HG02623 (cell line): ENCODE results near the gene UGT1A4.
"Not testable (repeated sequence)": the region's sequence is repeated elsewhere in the genome, so short reads cannot be mapped to it uniquely, and the experiment has no call there.

ENCODE experiments used
- ATAC-seq: cut with Tn5 transposase; IDR thresholded peaks from one replicate; pipeline ENCODE4 v1.9.1; 2021; ENCODE audit warnings: moderate library complexity; ENCODE audit not compliant: unreplicated experiment

The UGT1A4 gene

DNA sequence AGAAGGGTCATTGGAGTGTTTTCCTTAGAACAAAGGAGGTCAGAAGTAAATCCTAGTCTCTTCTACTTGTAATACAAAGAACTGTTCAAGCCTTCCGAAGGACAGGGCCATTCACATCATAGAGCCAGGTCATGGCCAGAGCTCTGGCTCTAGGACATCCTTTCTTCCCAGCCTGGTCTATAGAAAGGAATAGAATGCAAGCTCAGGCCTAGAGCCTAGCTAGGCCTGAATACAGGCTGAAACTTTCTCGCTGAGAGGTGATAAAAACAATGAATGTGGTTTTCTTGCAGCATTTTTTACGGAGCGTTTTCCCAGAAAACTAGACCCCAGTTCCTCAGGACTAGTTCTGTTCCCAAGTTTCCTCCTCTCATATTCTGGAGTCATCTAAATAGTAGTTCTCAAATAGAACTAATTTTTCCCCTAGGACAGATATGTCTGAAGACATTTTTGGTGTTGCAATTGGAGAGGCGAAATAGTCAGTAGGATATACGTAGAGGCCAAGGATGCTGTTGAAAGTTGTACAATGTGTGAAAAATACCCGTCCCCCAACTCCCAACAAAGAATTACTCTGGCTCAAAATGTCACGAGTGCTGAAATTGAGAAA lies 19.0 kb upstream of the UGT1A4 start:
- ATAC-seq = no peak

GRCh38 chr2:233700028-233700635 lies 18.4 kb upstream of the UGT1A4 start:
- ATAC-seq = no peak

GRCh38 chr2:233700842-233701241 lies 17.7 kb upstream of the UGT1A4 start:
- ATAC-seq = not testable (repeated sequence)

DNA sequence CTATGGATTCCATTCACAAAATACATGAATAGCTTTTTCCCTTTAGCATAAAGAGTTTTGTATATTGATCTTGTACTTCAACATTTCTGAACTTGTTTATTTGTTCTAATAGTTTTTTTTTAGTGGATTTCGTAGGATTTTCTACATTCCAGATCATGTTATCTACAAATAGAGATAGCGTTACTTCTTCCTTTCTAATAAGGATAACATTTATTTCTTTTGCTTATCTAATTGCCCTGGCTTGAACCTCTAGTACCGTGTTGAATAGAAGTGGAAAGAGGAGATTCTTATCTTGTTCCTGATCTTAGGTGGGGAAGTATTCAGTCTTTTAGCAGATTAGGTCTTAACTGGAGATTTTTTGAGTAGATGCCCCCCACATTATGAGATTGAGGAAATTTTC lies 16.3 kb upstream of the UGT1A4 start:
- ATAC-seq = no peak

DNA sequence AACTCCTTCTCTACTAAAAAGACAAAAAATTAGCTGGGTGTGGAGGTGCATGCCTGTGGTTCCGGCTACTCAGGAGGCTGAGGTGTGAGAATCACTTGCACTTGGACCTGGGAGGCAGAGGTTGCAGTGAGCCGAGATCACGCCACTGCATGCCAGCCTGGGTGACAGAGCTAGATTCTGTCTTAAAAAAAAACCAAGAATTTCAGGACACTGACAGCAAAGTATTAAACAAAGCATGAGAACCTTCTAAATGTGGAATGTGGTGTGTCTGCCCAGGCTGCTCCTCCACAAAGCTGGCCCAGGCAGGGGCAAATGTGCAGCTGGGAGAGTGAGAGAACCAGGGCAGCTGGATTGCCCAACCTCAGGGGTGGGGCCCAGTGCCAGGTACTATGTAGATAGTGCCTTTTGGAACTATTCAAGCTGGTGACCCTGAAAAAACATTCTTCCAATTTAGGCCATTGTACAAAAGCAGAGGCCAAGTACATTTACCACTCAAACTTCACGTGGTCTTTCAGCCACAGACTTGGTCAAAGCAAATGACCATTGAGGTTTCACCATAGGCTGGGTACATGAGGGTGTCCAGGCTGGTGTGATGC lies 12.5 kb upstream of the UGT1A4 start:
- ATAC-seq = no peak

DNA sequence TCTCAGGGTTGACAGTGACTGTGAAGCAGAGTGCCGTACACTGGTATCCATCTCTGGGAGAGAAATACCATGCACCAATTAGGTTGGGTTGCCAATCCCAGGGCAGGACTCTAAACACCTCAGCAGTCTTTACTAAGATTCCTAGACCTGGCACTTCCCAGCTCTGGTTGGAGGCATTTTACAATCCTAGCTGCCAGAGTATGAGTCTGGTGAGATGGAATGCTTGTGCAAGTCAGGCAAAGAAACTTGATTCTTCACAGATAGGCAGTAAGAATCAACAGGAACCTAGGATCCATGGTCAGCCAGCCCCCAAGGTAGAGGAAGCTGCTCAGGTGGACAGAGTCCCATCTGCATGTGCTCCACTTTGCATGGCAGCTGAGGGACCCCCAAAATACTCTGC lies 11.8 kb upstream of the UGT1A4 start:
- no peak for ATAC-seq

DNA sequence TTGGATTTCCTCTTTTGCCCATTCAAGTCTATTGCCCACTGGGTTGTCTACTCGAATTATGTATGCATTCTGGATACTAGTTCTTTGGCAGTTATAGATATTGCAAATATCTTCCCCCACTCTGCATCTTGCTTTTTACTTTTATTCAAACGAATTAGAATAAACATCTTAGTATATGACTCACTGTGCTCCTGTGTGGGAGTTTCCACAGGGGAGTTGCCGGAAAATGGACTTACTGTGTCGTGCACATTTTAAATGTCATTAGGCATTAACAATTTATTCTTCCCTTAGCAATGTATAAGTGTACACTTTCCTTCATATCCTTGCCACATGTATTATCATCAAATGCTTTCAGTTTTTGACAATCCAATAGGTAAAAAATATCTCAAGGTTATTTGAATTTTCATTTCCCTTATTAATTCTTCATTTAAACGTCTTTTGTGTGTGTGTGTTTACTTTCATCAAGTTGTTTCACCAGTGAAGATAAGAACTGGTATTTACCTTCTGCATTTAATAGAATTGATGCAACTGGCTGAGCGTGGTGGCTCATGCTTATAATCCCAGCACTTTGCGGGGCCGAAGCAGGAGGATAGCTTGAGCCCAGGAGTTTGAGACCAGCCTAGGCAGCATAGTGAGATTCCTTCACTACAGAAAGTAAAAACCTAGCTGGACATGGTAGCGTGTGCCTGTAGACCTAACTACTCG lies 10.4 kb upstream of the UGT1A4 start:
- no peak for ATAC-seq

DNA sequence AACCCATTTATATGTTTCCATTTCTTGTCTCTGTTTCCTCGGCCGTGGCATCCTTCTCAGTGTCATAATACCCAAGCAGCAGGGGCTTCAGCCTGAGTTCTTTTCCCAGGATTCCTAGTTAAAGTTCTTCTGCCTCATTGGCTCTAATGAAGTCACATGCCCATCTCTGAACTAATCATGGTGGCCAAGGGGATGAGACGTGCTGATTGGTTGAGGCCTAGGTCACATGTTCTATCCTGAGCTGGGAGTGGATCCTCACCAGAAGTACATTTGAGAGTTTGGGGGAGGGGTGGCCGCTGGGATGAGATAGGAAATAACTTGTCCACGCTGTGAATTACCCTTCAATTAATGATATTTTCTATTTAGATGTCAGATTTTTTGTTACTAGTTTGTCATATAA lies 9.6 kb upstream of the UGT1A4 start:
- ATAC-seq = no peak

GRCh38 chr2:233711312-233712008 lies 7.1 kb upstream of the UGT1A4 start:
- ATAC-seq = no peak

DNA sequence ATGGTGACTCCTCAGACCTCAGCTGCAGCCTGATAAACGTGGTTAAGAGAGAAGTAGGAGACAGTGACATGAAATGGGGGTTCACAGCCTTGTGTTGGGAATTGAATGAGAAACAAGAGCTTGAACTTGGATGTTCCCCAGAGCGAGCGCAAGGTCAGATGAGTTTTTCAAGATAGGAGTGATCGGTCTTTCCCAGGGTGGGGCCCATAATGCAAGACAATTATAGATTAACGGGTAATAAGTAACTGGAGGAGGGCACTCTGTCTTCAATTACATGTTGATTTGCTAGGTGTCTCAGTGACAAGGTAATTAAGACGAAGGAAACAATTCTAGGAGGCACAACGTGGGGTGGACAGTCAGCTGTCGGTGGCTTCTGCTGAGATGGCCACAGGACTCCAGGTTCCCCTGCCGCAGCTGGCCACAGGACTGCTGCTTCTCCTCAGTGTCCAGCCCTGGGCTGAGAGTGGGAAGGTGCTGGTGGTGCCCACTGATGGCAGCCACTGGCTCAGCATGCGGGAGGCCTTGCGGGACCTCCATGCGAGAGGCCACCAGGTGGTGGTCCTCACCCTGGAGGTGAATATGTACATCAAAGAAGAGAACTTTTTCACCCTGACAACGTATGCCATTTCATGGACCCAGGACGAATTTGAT lies 5.8 kb upstream of the UGT1A4 start, which contains the start of gene UGT1A5:
Gene UGT1A5 (plus strand): TSS at position 297 of the 651 bp plus-strand sequence. CDS start 85 bp downstream, at position 382.
- ATAC-seq = no peak

DNA sequence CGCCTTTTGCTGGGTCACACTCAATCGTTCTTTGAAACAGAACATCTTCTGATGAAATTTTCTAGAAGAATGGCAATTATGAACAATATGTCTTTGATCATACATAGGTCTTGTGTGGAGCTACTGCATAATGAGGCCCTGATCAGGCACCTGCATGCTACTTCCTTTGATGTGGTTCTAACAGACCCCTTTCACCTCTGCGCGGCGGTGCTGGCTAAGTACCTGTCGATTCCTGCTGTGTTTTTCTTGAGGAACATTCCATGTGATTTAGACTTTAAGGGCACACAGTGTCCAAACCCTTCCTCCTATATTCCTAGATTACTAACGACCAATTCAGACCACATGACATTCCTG lies 5.3 kb upstream of the UGT1A4 start:
- ATAC-seq = no peak

- ATAC-seq = no peak
Measured at GRCh38 chr2:233714121-233714520, 4.4 kb upstream of the UGT1A4 start.

GRCh38 chr2:233728723-233729301 lies 10.3 kb downstream of the UGT1A4 start, which contains the start of gene UGT1A3:
TSS of gene UGT1A3 (plus strand) at chr2:233729042. CDS start at chr2:233729127, 85 bp downstream.
- no peak for ATAC-seq

GRCh38 chr2:233736868-233737653 lies 18.5 kb downstream of the UGT1A4 start:
- not testable (repeated sequence) for ATAC-seq

DNA sequence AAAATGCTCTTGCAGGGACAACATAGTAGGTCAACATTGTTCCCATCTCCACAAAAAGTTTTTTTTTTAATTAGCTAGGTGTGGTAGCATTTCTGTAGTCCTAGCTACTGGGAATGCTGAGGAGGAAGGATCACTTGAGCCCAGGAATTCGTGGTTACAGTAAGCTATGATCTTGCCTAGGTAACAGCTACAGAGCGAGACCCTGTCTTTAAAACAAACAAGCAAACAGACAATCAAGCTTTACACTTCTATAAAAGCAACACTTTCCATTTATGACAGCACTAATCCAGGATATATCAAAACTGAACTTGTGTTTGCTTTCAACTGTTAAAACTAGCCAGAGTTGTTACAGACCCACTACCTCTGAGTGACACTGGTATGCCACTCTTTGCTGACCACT lies 22.3 kb downstream of the UGT1A4 start:
- ATAC-seq = no peak

DNA sequence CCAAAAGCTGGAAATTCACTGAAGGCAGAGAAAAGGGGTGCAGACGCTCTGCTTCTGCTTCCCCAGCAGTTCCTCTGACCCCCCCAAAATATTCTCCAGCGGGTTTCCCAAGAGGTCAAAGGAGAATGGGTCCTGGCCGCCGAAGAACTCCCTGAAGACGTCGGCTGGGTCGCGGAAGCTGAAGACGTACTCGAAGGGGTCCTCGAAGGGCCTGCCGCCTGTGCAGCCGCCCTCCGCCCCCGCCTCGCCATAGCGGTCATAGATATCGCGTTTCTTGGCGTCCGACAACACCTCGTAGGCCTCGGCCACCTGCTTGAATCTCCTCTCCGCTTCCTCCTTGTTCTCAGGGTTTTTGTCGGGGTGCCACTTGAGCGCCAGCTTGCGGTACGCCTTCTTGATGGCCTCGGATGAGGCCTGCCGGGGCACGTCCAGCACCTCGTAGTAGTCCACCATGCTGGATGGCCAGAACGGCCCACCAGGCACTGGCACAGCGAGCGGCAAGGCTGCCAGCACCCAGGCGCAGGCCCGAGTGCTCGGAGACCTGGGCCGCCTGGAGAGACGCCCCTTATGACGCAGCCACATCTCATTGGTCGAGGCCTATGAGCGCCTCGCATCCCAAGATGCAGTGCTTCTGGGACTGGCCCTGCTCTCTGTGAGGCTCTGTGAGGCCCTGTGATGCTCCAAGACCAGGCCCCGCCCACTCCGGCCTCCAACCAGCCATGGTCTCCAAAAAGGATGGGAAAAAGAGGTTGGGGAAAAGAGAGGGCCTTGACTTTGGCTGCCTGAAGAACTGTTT lies 25.1 kb downstream of the UGT1A4 start:
- no peak for ATAC-seq

DNA sequence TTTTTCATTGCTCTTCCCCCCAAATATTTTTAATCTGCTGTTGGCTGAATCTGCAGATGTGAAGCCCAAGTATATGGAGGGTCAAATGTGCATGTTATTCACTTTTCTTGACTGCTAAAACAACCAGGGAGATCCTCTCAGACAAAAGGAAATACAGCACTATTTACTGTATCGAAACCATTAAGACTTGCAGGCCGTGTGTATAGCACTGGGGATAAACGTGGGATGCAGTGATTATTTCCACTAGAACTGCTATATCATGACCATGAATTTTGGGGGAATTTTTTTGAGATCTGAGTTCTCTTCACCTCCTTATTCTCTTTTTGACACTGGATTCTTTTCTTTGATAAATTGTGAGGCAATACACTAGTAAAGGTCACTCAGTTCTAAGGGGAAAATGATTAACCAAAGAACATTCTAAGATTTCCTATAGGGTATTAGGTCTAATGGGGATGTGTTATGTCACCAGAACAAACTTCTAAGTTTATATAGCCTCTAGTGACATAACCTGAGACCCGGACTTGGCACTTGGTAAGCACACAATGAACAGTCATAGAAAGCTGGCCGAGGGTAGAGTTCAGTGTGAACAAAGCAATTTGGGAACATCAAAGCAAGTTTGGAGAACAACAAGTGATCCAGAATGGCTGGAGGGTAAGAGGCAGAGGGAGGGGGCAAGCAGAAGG lies 26.7 kb downstream of the UGT1A4 start:
- ATAC-seq = no peak

- not testable (repeated sequence) for ATAC-seq
Measured at GRCh38 chr2:233745838-233746237, 27.3 kb downstream of the UGT1A4 start.
